ENCODE measurements around the gene TAF11L4. TPM values are rescaled to one million over a fixed set of nuclear protein-coding genes. Genes with fewer than 3 reads are reported as not detected.
"Not testable (repeated sequence)": the region's sequence is repeated elsewhere in the genome, so short reads cannot be mapped to it uniquely, and the experiment has no call there.

Gene TAF11L4
- polyA plus RNA-seq, 4 donors: not detected

DNA sequence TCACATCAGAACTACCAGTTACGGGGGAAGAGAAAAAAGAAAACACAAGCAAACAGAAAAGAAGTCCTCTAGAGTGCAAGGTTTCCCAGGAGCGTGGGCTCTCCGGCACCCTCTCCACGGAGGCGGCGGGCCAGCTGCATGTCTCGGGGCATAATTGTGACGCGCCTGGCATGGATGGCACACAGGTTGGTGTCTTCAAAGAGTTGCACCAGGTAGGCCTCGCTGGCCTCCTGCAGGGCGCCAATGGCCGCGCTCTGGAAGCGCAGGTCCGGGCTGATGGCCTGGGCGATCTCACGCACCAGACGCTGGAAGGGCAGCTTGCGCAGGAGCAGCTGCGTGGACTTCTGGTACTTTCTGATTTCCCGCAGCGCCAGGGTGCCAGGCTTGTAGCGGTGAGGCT is 30.3 kb upstream of the TAF11L4 start:
- H3K27me3 ChIP-seq (ENCODE audit: control insufficient read depth in 3 of 3, insufficient read depth in 3 of 3, low read length in 3 of 3); DNase-seq; H3K4me1 ChIP-seq (ENCODE audit: control insufficient read depth in 3 of 3, insufficient read depth in 2 of 3, low read depth in 1 of 3, low read length in 2 of 3); H3K36me3 ChIP-seq (ENCODE audit: control insufficient read depth in 3 of 3, insufficient read depth in 2 of 3, low read depth in 1 of 3, low read length in 3 of 3); FAIRE-seq; H3K4me3 ChIP-seq (ENCODE audit: low read depth in 1 of 3, low read length in 3 of 3); H3K9me3 ChIP-seq (ENCODE audit: control insufficient read depth in 2 of 2, insufficient read depth in 1 of 2, low read depth in 1 of 2, low read length in 1 of 2); H3K27ac ChIP-seq (ENCODE audit: low read depth in 1 of 3, low read length in 2 of 3): not testable (repeated sequence)
- WGBS, 3 donors: 95 to 96% (median 95%) methylated on average over 15 to 23 of the region's 23 CpGs

GRCh38 chr5:17492770-17493169 is 28.8 kb upstream of the TAF11L4 start:
- H3K4me3 ChIP-seq (ENCODE audit: low read depth in 1 of 3, low read length in 3 of 3): no peak overlapping the region
- FAIRE-seq (no peak), DNase-seq (no peak)
- no peaks in the 10 kb centered on the region for H3K27me3 ChIP-seq (ENCODE audit: control insufficient read depth in 3 of 3, insufficient read depth in 3 of 3, low read length in 3 of 3)
- no peaks in the 10 kb centered on the region for H3K36me3 ChIP-seq (ENCODE audit: control insufficient read depth in 3 of 3, insufficient read depth in 2 of 3, low read depth in 1 of 3, low read length in 3 of 3)
- no peaks in the 10 kb centered on the region for H3K4me1 ChIP-seq (ENCODE audit: control insufficient read depth in 3 of 3, insufficient read depth in 2 of 3, low read depth in 1 of 3, low read length in 2 of 3)
- 84 to 88% (median 87%) methylated on average over 3 of the region's 3 CpGs for WGBS, 3 donors
- no peak overlapping the region for H3K27ac ChIP-seq (ENCODE audit: low read depth in 1 of 3, low read length in 2 of 3)
- H3K9me3 ChIP-seq (ENCODE audit: control insufficient read depth in 2 of 2, insufficient read depth in 1 of 2, low read depth in 1 of 2, low read length in 1 of 2): no peaks in the 10 kb centered on the region

DNA sequence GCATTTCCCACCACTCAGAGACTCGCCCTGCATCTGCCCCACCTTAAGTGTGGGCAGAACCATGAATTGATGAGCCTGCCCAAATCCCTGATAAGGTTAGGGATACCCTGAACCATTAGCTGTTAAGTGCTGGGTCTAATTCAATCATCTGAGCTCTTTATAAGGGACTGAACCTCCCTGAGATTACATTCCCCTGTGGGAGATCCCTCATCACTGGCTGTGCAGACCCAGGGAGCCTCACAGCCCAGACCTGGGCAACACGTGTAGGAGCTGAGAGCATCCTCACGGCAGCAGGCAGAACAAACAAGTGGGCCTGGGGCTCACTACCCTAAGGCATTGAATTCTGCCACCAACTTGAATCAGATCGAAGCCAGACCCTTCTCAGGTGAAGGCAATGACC is 24.2 kb upstream of the TAF11L4 start:
- DNase-seq (no peak), FAIRE-seq (no peak)
- no peak overlapping the region for H3K27ac ChIP-seq (ENCODE audit: low read depth in 1 of 3, low read length in 2 of 3)
- H3K4me3 ChIP-seq (ENCODE audit: low read depth in 1 of 3, low read length in 3 of 3): no peak overlapping the region
- H3K4me1 ChIP-seq (ENCODE audit: control insufficient read depth in 3 of 3, insufficient read depth in 2 of 3, low read depth in 1 of 3, low read length in 2 of 3): no peaks in the 10 kb centered on the region
- 37 to 70% (median 51%) methylated on average over 4 of the region's 4 CpGs for WGBS, 3 donors
- H3K27me3 ChIP-seq (ENCODE audit: control insufficient read depth in 3 of 3, insufficient read depth in 3 of 3, low read length in 3 of 3): no peaks in the 10 kb centered on the region
- peaks cover 0 to 3% of the 10 kb centered on the region in 2 donors for H3K9me3 ChIP-seq (ENCODE audit: control insufficient read depth in 2 of 2, insufficient read depth in 1 of 2, low read depth in 1 of 2, low read length in 1 of 2)
- no peaks in the 10 kb centered on the region for H3K36me3 ChIP-seq (ENCODE audit: control insufficient read depth in 3 of 3, insufficient read depth in 2 of 3, low read depth in 1 of 3, low read length in 3 of 3)

DNA sequence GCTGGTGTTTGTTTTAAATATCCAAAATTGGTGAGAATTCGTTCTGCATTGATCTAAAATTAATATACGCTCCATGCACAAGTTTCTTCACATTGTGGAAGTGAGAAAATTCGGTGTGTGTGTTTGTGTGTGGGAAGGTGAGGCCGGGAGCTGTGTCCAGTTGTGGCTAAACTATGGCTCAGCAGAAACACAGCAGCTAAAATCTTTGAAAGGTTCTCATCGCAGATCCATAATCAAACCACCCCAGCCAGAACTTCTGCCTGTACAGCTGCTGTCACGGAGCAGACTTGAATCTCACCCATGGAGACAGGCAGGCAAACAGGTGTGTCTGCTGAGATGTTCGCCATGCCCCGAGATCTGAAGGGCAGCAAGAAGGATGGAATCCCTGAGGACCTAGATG is 23.7 kb upstream of the TAF11L4 start, which contains the start of gene TAF11L2:
TAF11L2 (plus strand) TSS at position 301 of the 400 bp plus-strand sequence.
- FAIRE-seq; H3K27me3 ChIP-seq (ENCODE audit: control insufficient read depth in 3 of 3, insufficient read depth in 3 of 3, low read length in 3 of 3); H3K36me3 ChIP-seq (ENCODE audit: control insufficient read depth in 3 of 3, insufficient read depth in 2 of 3, low read depth in 1 of 3, low read length in 3 of 3); H3K27ac ChIP-seq (ENCODE audit: low read depth in 1 of 3, low read length in 2 of 3); H3K4me1 ChIP-seq (ENCODE audit: control insufficient read depth in 3 of 3, insufficient read depth in 2 of 3, low read depth in 1 of 3, low read length in 2 of 3); H3K9me3 ChIP-seq (ENCODE audit: control insufficient read depth in 2 of 2, insufficient read depth in 1 of 2, low read depth in 1 of 2, low read length in 1 of 2); DNase-seq: not testable (repeated sequence)
- H3K4me3 ChIP-seq (ENCODE audit: low read depth in 1 of 3, low read length in 3 of 3): peak within 1 kb of the TSS in 1 of 3 donors; percentile 15
- 75 to 86% (median 81%) methylated on average over 8 of the region's 8 CpGs for WGBS, 3 donors

DNA sequence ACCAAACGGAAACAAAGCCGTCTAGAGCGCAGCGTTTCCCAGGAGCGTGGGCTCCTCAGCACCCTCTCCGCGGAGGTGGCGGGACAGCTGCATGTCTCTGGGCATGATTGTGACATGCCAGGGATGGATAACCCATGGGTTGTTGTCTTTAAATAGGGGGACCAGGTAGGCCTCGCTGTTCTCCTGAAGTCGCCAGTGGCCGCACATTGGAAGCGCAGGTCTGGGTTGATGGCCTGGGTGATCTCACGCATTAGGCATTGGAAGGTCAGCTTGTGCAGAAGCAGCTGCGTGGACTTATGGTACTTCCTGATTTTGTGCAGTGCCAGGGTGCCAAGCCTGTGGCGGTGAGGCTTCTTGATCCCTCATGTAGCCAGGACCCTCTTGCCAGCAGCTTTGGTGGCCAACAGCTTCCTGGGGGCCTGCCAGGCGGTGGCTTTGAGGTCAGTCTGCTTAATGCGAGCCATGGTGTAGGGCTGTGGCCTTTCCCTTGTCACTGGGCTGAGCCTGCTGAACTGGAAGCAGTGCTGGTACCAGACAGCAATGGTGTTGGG is 9.8 kb upstream of the TAF11L4 start:
- DNase-seq: no peak
- H3K36me3 ChIP-seq (ENCODE audit: control insufficient read depth in 3 of 3, insufficient read depth in 2 of 3, low read depth in 1 of 3, low read length in 3 of 3): no peaks in the 10 kb centered on the region
- no peak for FAIRE-seq
- H3K27ac ChIP-seq (ENCODE audit: low read depth in 1 of 3, low read length in 2 of 3): no peak overlapping the region
- no peaks in the 10 kb centered on the region for H3K9me3 ChIP-seq (ENCODE audit: control insufficient read depth in 2 of 2, insufficient read depth in 1 of 2, low read depth in 1 of 2, low read length in 1 of 2)
- no peaks in the 10 kb centered on the region for H3K27me3 ChIP-seq (ENCODE audit: control insufficient read depth in 3 of 3, insufficient read depth in 3 of 3, low read length in 3 of 3)
- 87 to 92% (median 91%) methylated on average over 17 of the region's 17 CpGs for WGBS, 3 donors
- H3K4me3 ChIP-seq (ENCODE audit: low read depth in 1 of 3, low read length in 3 of 3): no peak overlapping the region
- no peaks in the 10 kb centered on the region for H3K4me1 ChIP-seq (ENCODE audit: control insufficient read depth in 3 of 3, insufficient read depth in 2 of 3, low read depth in 1 of 3, low read length in 2 of 3)

GRCh38 chr5:17517526-17517925 is 4.1 kb upstream of the TAF11L4 start:
- not testable (repeated sequence) for H3K4me3 ChIP-seq (ENCODE audit: low read depth in 1 of 3, low read length in 3 of 3); DNase-seq; H3K9me3 ChIP-seq (ENCODE audit: control insufficient read depth in 2 of 2, insufficient read depth in 1 of 2, low read depth in 1 of 2, low read length in 1 of 2); H3K27ac ChIP-seq (ENCODE audit: low read depth in 1 of 3, low read length in 2 of 3); H3K27me3 ChIP-seq (ENCODE audit: control insufficient read depth in 3 of 3, insufficient read depth in 3 of 3, low read length in 3 of 3); H3K36me3 ChIP-seq (ENCODE audit: control insufficient read depth in 3 of 3, insufficient read depth in 2 of 3, low read depth in 1 of 3, low read length in 3 of 3); FAIRE-seq; H3K4me1 ChIP-seq (ENCODE audit: control insufficient read depth in 3 of 3, insufficient read depth in 2 of 3, low read depth in 1 of 3, low read length in 2 of 3)
- WGBS, 3 donors: 82 to 84% (median 84%) methylated on average over 8 to 10 of the region's 12 CpGs

- H3K27me3 ChIP-seq (ENCODE audit: control insufficient read depth in 3 of 3, insufficient read depth in 3 of 3, low read length in 3 of 3); H3K9me3 ChIP-seq (ENCODE audit: control insufficient read depth in 2 of 2, insufficient read depth in 1 of 2, low read depth in 1 of 2, low read length in 1 of 2); FAIRE-seq; H3K27ac ChIP-seq (ENCODE audit: low read depth in 1 of 3, low read length in 2 of 3); H3K36me3 ChIP-seq (ENCODE audit: control insufficient read depth in 3 of 3, insufficient read depth in 2 of 3, low read depth in 1 of 3, low read length in 3 of 3); H3K4me1 ChIP-seq (ENCODE audit: control insufficient read depth in 3 of 3, insufficient read depth in 2 of 3, low read depth in 1 of 3, low read length in 2 of 3); DNase-seq; H3K4me3 ChIP-seq (ENCODE audit: low read depth in 1 of 3, low read length in 3 of 3): not testable (repeated sequence)
- no CpG with 5 or more reads among the region's 15 CpGs for WGBS, 3 donors
Measured at GRCh38 chr5:17518067-17518466, 3.5 kb upstream of the TAF11L4 start, which contains the start of gene TAF11L3. TAF11L3 (plus strand) TSS chr5:17518367.

DNA sequence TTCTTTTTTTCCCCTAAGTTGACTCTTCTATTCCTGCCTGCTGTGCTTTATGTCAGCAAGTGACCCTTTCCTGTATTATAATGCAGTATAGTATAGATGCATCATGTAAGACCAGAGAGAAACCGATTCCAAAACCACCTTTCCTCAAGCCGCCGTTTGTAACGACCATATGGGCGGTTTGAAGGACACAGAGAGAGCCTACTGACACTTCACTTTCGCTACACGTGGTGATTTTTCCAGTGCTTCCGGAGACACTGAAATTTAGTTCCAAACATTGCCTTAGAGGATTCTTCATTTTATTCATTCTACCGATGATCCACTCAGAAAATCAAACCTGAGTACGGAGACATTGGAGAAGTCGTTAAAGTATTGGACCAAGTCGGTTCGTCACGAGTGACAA is 2.1 kb upstream of the TAF11L4 start:
- FAIRE-seq; DNase-seq; H3K4me1 ChIP-seq (ENCODE audit: control insufficient read depth in 3 of 3, insufficient read depth in 2 of 3, low read depth in 1 of 3, low read length in 2 of 3); H3K4me3 ChIP-seq (ENCODE audit: low read depth in 1 of 3, low read length in 3 of 3); H3K27me3 ChIP-seq (ENCODE audit: control insufficient read depth in 3 of 3, insufficient read depth in 3 of 3, low read length in 3 of 3); H3K36me3 ChIP-seq (ENCODE audit: control insufficient read depth in 3 of 3, insufficient read depth in 2 of 3, low read depth in 1 of 3, low read length in 3 of 3); H3K27ac ChIP-seq (ENCODE audit: low read depth in 1 of 3, low read length in 2 of 3); H3K9me3 ChIP-seq (ENCODE audit: control insufficient read depth in 2 of 2, insufficient read depth in 1 of 2, low read depth in 1 of 2, low read length in 1 of 2): not testable (repeated sequence)
- WGBS, 3 donors: 92 to 95% (median 94%) methylated on average over 8 of the region's 14 CpGs

DNA sequence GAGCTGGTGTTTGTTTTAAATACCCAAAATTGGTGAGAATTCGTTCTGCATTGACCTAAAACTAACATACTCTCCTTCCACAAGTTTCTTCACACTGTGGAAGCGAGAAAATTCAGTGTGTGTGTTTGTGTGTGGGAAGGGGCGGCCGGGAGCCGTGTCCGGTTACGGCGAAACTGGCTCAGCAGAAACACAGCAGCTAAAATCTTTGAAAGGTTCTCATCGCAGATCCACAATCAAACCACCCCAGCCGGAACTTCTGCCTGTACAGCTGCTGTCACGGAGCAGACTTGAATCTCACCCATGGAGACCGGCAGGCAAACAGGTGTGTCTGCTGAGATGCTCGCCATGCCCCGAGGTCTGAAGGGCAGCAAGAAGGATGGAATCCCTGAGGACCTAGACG is 3.3 kb downstream of the TAF11L4 start, which contains the start of gene TAF11L5:
TAF11L5 (plus strand) TSS at position 301 of the 400 bp plus-strand sequence.
- H3K27me3 ChIP-seq (ENCODE audit: control insufficient read depth in 3 of 3, insufficient read depth in 3 of 3, low read length in 3 of 3); H3K36me3 ChIP-seq (ENCODE audit: control insufficient read depth in 3 of 3, insufficient read depth in 2 of 3, low read depth in 1 of 3, low read length in 3 of 3); FAIRE-seq; H3K4me1 ChIP-seq (ENCODE audit: control insufficient read depth in 3 of 3, insufficient read depth in 2 of 3, low read depth in 1 of 3, low read length in 2 of 3); H3K4me3 ChIP-seq (ENCODE audit: low read depth in 1 of 3, low read length in 3 of 3); DNase-seq; H3K27ac ChIP-seq (ENCODE audit: low read depth in 1 of 3, low read length in 2 of 3); H3K9me3 ChIP-seq (ENCODE audit: control insufficient read depth in 2 of 2, insufficient read depth in 1 of 2, low read depth in 1 of 2, low read length in 1 of 2): not testable (repeated sequence)
- no CpG with 5 or more reads among the region's 15 CpGs for WGBS, 3 donors

Data from small intestine (tissue), 7 donors.